Measurements from ENCODE around the gene TTC33.
A peak's percentile ranks its signal among the peaks of the same experiment; 100 is the strongest.
"Not testable (repeated sequence)": the region's sequence is repeated elsewhere in the genome, so short reads cannot be mapped to it uniquely, and the experiment has no call there.

TTC33 gene

DNA sequence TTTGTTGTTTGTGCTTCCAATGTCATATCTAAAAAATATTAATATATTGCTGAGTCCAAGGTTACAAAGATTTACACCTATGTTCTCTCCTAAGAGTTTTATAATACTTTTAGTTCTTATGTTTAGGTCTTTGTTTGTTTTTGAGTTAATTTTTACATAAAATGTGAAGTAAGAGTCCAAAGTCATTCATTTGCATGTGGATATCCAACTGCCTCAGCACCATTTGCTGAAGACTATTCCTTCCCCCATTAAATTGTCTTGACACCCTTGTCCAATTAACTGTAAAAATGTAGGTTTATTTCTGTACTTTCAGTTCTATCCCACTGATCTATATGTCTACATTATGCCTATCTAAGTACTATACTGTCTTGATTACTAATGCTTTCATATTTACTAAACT lies 35.7 kb downstream of the TTC33 start:
- no peak overlapping the region for H3K4me3 Mint-ChIP-seq
- intact Hi-C loops (cut with micrococcal nuclease) = no loop called here
- peaks cover 13% of the 10 kb centered on the region for H3K9me3 Mint-ChIP-seq
- no peak overlapping the region for H3K27ac Mint-ChIP-seq
- no peaks in the 10 kb centered on the region for H3K4me1 Mint-ChIP-seq (ENCODE audit: low read depth)
- H3K27me3 Mint-ChIP-seq = no peaks in the 10 kb centered on the region
- peaks cover 72% of the 10 kb centered on the region for H3K36me3 Mint-ChIP-seq (ENCODE audit: low read depth)

DNA sequence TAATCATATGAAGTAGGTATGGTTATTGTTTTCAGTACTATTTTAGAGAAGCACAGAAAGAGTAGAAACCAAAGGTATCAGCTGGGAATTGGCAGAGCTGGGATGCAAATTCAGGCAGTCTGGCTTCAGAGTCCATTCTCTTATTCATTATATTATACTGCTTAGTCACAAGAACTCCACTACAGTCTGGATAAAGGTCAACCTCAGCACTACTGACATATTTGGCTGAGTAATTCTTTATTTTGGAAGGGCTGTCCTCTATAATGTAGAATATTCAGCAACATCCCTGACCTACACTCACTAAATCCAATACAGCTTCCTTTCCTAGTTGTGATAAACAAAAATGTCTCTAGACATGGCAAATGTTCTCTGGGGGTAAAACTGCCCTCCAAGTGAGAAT lies 38.5 kb downstream of the TTC33 start:
- no peak overlapping the region for H3K4me3 Mint-ChIP-seq
- H3K9me3 Mint-ChIP-seq = peaks cover 13% of the 10 kb centered on the region
- intact Hi-C loops (cut with micrococcal nuclease) = no loop called here
- no peaks in the 10 kb centered on the region for H3K27me3 Mint-ChIP-seq
- no peaks in the 10 kb centered on the region for H3K4me1 Mint-ChIP-seq (ENCODE audit: low read depth)
- H3K36me3 Mint-ChIP-seq (ENCODE audit: low read depth) = peaks cover 44% of the 10 kb centered on the region
- no peak overlapping the region for H3K27ac Mint-ChIP-seq

DNA sequence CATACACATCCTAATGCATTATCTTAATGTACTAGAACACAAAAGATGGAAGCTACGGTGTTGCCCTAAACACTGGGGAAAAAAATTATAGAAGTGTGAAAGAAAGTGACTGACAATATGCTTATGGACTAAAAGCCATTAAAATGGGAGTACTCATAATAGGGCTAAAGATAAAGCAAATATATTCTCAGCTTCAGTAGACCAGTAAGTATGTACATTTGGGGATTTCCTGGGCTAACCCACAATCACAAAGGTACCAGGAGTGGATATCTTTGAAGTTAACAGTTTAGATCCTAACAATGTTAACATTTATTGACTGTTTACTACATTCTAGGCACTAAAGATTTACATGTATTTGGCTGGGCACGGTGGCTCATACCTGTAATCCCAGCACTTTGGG lies 39.2 kb downstream of the TTC33 start:
- H3K27me3 Mint-ChIP-seq = no peaks in the 10 kb centered on the region
- peaks cover 9% of the 10 kb centered on the region for H3K9me3 Mint-ChIP-seq
- H3K4me3 Mint-ChIP-seq = no peak overlapping the region
- no peak overlapping the region for H3K27ac Mint-ChIP-seq
- intact Hi-C loops (cut with micrococcal nuclease) = no loop called here
- peaks cover 38% of the 10 kb centered on the region for H3K36me3 Mint-ChIP-seq (ENCODE audit: low read depth)
- H3K4me1 Mint-ChIP-seq (ENCODE audit: low read depth) = no peaks in the 10 kb centered on the region

DNA sequence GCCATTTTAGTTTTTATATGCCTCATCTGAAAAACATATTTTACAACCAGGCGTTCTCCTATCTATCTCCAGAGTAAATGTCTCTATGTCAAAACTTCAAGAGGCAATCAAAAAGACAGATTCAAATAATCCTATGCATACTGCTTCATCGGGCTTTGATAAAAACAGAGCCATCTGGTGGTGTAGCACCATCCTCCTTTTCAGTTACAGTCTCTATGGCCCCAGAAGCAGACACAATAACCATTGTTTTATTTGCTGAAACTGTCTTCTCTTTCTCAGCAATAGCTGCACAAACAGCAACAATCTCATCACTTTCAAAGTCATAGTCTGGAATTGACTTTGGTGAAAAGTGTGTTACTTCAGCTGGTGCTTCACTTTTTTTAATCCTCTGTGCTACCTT lies 39.8 kb downstream of the TTC33 start:
- Mint-ChIP-seq H3K9me3 (peaks cover 4% of the 10 kb centered on the region), H3K27ac (no peak overlapping the region), H3K27me3 (no peaks in the 10 kb centered on the region), H3K36me3 (ENCODE audit: low read depth) (peaks cover 32% of the 10 kb centered on the region), H3K4me3 (no peak overlapping the region), H3K4me1 (ENCODE audit: low read depth) (no peaks in the 10 kb centered on the region)
- intact Hi-C loops (cut with micrococcal nuclease) = no loop called here

DNA sequence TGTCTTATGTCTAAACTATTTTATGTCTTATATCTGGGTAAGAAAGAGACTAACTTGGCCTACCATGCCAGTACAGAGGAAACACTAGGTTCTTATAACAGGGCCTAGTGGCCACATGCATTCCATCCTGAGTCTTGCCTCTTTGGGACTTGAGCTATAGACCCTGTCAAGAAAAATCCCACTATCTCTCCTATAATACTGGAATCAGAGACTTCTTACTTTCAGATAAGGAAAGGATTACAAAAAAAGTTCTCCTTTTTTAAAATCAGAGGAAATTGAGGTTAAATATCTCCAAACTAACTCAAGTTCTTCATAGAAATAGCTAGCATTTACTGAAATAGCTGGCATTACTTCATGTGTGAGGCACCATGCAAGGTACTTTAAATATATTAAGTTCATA lies 41.8 kb downstream of the TTC33 start:
- Mint-ChIP-seq H3K27me3 (no peaks in the 10 kb centered on the region), H3K27ac (no peak overlapping the region), H3K4me3 (no peak overlapping the region), H3K36me3 (ENCODE audit: low read depth) (peaks cover 32% of the 10 kb centered on the region), H3K4me1 (ENCODE audit: low read depth) (no peaks in the 10 kb centered on the region), H3K9me3 (no peaks in the 10 kb centered on the region)
- intact Hi-C loops (cut with micrococcal nuclease) = no loop called here

DNA sequence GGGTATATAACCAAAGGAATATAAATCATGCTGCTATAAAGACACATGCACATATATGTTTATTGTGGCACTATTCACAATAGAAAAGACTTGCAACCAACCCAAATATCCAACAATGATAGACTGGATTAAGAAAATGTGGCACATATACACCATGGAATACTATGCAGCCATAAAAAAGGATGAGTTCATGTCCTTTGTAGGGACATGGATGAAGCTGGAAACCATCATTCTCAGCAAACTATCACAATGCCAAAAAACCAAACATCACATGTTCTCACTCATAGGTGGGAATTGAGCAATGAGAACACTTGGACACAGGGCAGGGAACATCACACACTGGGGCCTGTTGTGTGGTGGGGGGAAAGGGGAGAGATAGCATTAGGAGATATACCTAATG lies 45.2 kb downstream of the TTC33 start:
- intact Hi-C loops (cut with micrococcal nuclease); H3K27me3 Mint-ChIP-seq; H3K4me1 Mint-ChIP-seq (ENCODE audit: low read depth); H3K4me3 Mint-ChIP-seq; H3K27ac Mint-ChIP-seq: not testable (repeated sequence)
- peaks cover 33% of the 10 kb centered on the region for H3K36me3 Mint-ChIP-seq (ENCODE audit: low read depth)
- peaks cover 18% of the 10 kb centered on the region for H3K9me3 Mint-ChIP-seq

DNA sequence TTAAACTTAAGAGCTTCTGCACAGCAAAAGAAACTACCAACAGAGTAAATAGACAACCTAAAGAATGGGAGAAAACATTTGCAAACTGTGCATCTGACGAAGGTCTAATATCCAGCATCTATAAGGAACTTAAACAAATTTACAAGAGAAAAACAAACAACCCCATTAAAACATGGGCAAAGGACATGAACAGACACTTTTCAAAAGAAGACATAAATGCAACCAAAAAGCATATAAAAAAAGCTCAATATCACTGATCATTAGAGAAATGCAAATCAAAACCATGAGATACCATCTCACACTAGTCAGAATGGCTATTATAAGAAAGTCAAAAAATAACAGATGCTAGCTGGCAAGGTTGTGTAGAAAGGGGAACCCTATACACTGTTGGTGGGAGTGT lies 50.3 kb downstream of the TTC33 start:
- peaks cover 73% of the 10 kb centered on the region for H3K36me3 Mint-ChIP-seq (ENCODE audit: low read depth)

DNA sequence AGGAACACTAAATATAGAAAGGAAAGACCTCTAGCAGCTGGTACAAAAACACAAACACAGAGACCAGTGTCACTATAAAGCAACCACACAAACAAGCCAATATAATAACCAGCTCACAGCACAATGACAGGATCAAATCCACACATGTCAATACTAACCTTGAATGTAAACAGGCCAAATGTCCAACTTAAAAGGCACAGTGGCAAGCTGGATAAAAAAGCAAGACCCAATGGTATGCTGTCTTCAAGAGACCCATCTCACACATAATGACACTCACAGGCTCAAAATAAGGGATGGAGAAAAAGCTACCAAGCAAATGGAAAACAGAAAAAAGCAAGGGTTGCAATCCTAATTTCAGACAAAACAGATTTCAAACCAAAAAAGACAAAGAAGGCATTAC lies 53.7 kb downstream of the TTC33 start:
- H3K4me1 Mint-ChIP-seq (ENCODE audit: low read depth); H3K27ac Mint-ChIP-seq; intact Hi-C loops (cut with micrococcal nuclease); H3K4me3 Mint-ChIP-seq; H3K27me3 Mint-ChIP-seq: not testable (repeated sequence)
- Mint-ChIP-seq H3K9me3 (peaks cover 58% of the 10 kb centered on the region), H3K36me3 (ENCODE audit: low read depth) (peaks cover 62% of the 10 kb centered on the region)

More for the DNA sequence above, 50.3 kb downstream of the TTC33 start:
- H3K9me3 Mint-ChIP-seq = peaks cover 69% of the 10 kb centered on the region
- intact Hi-C loops (cut with micrococcal nuclease); H3K27me3 Mint-ChIP-seq; H3K4me1 Mint-ChIP-seq (ENCODE audit: low read depth); H3K27ac Mint-ChIP-seq; H3K4me3 Mint-ChIP-seq: not testable (repeated sequence)

DNA sequence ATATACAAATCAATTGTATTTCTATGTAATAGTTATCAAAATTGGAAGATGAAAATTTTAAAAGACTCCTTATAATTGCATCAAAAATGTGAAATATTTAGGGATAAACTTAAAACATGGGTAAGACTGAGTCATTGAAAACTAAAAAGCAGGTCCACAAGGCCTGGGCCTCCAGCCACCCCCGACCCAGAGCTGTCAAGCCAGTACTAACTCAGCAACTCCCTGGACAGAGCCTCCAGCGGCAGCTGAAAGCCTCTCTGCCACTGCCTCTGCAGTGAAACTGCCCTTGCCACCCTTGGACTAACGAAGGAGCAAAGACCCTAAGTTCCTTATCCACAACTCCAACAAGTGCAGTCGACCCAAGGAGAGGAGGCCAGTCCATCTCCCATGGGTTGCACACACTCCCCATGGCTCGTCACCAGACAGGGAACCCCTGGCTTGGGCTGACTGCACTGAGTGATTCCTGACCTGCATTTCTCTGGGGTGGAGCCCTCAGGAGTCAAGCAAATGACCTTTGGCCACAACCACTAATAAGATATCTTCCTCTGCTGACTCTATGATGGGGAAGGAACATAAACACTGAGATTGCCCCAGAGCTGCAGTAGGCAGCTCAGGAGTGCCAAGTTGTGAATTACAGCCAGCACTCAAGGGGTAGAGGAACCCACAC lies 55.5 kb downstream of the TTC33 start:
- Mint-ChIP-seq H3K36me3 (ENCODE audit: low read depth) (peaks cover 57% of the 10 kb centered on the region), H3K9me3 (peaks cover 49% of the 10 kb centered on the region)
- intact Hi-C loops (cut with micrococcal nuclease) = no loop called here

DNA sequence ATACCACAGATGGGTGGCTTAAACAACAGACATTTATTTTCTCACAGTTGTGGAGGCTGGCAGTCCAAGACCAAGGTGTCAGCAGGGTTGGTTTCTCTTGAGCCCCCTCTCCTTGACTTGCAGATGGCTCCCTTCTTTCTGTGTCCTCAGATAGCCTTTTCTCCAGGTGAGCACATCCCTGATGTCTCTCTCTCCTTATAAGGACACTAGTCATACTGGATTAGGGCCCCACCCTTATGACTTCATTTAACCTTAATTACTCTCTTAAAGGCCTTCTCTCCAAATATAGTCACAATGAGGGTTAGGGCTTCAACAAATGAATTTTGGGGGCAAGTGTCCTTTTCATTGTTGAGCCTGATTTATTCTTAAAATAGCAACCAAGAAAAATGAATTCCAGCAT lies 61.3 kb downstream of the TTC33 start:
- Mint-ChIP-seq H3K36me3 (ENCODE audit: low read depth) (peaks cover 53% of the 10 kb centered on the region), H3K4me3 (no peak overlapping the region), H3K4me1 (ENCODE audit: low read depth) (peaks cover 8% of the 10 kb centered on the region), H3K27me3 (no peaks in the 10 kb centered on the region), H3K9me3 (no peaks in the 10 kb centered on the region), H3K27ac (no peak overlapping the region)
- intact Hi-C loops (cut with micrococcal nuclease) = no loop called here

More for the DNA sequence above, 55.5 kb downstream of the TTC33 start:
- Mint-ChIP-seq H3K27ac (no peak overlapping the region), H3K4me3 (no peak overlapping the region), H3K27me3 (no peaks in the 10 kb centered on the region), H3K4me1 (ENCODE audit: low read depth) (no peaks in the 10 kb centered on the region)

DNA sequence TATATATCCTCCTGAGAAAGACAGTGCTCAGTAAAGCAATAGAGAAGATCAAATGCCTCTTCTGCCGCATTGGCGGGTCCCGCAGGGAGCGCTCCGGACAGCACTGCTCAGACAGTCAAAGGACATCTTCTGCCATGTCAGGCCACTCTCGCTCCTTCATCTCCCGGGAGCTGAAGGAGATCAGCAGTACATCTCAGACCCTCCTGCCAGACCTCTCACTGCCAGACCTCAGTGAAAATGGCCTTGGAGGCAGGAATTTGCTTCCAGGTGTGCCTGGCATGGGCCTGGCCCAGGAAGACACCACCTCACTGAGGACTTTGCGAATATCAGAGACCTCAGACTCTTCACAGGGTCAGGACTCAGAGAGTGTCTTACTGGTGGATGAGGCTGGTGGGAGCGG lies 63.9 kb downstream of the TTC33 start:
- peaks cover 70% of the 10 kb centered on the region for H3K36me3 Mint-ChIP-seq (ENCODE audit: low read depth)
- no peak overlapping the region for H3K4me3 Mint-ChIP-seq
- no peaks in the 10 kb centered on the region for H3K27me3 Mint-ChIP-seq
- intact Hi-C loops (cut with micrococcal nuclease) = no loop called here
- H3K9me3 Mint-ChIP-seq = no peaks in the 10 kb centered on the region
- peaks cover 31% of the 10 kb centered on the region for H3K4me1 Mint-ChIP-seq (ENCODE audit: low read depth)
- H3K27ac Mint-ChIP-seq = no peak overlapping the region

DNA sequence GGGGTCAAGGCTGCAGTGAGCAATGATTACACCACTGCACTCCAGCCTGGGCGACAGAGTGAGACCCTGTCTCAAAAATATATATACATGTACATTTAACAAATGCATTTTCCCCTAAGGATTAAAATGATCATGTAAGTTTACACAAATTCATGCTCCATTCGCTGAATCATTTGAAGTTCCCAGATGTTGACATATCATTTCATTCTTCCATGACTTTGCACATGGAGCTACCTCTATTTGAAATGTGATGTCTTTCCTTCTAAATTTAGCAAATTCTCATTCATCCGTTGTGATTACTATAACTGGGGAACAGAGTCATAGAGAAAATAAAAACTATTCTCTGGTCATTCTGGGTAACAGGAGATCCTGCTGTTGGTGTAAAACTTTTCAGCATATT lies 65.5 kb downstream of the TTC33 start:
- Mint-ChIP-seq H3K27me3 (no peaks in the 10 kb centered on the region), H3K9me3 (no peaks in the 10 kb centered on the region), H3K27ac (no peak overlapping the region), H3K4me3 (no peak overlapping the region), H3K36me3 (ENCODE audit: low read depth) (peaks cover 77% of the 10 kb centered on the region), H3K4me1 (ENCODE audit: low read depth) (peaks cover 42% of the 10 kb centered on the region)
- intact Hi-C loops (cut with micrococcal nuclease) = no loop called here

DNA sequence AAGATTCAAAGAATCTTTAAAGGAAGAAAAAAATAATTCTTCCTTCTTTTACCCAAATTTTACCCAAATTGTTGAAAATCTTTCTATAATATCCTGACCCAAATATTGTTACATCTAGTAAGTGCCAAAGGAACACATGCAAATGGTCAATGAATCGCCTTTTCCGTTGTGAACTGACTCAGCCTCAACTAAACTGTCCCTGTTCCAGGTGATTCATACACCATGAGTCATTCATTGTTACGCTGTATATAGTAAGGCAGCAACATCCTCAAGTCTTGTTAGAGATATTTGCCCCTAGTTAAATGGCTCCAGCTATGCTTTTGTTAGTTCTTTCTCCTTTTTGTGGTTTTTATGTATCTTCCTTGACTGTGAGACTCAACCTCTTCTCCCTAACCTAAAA lies 66.3 kb downstream of the TTC33 start:
- peaks cover 42% of the 10 kb centered on the region for H3K4me1 Mint-ChIP-seq (ENCODE audit: low read depth)
- H3K9me3 Mint-ChIP-seq = no peaks in the 10 kb centered on the region
- no peak overlapping the region for H3K4me3 Mint-ChIP-seq
- no peak overlapping the region for H3K27ac Mint-ChIP-seq
- H3K36me3 Mint-ChIP-seq (ENCODE audit: low read depth) = peaks cover 70% of the 10 kb centered on the region
- intact Hi-C loops (cut with micrococcal nuclease) = loop anchor here (2.0 to 5.0 kb wide), 4 partner anchors 47 to 1109 kb away; no protein-coding TSS in a partner anchor
- no peaks in the 10 kb centered on the region for H3K27me3 Mint-ChIP-seq

DNA sequence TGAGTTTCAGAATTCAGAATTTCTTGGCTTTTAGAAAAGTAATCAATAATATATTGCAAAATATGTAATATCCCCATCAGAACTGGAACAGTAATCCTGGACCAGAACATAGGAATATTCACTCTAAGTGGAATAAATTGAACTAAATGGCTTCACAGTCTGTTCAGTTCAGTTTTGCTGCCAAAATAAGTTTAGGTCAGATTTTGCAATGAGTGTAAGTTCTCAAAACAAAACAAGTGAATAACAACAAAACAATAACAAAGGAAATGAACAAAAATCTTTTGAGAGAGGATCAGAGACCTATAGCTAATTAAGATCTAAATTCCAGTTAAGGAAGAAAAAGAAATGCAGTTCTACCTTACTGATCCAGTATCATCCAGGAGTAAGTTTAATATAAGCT lies 66.8 kb downstream of the TTC33 start:
- Mint-ChIP-seq H3K4me3 (no peak overlapping the region), H3K27me3 (no peaks in the 10 kb centered on the region), H3K4me1 (ENCODE audit: low read depth) (peaks cover 42% of the 10 kb centered on the region), H3K36me3 (ENCODE audit: low read depth) (peaks cover 66% of the 10 kb centered on the region), H3K9me3 (no peaks in the 10 kb centered on the region), H3K27ac (no peak overlapping the region)
- intact Hi-C loops (cut with micrococcal nuclease) = loop anchor here (1.0 to 5.0 kb wide), 6 partner anchors 48 to 1108 kb away; no protein-coding TSS in a partner anchor

DNA sequence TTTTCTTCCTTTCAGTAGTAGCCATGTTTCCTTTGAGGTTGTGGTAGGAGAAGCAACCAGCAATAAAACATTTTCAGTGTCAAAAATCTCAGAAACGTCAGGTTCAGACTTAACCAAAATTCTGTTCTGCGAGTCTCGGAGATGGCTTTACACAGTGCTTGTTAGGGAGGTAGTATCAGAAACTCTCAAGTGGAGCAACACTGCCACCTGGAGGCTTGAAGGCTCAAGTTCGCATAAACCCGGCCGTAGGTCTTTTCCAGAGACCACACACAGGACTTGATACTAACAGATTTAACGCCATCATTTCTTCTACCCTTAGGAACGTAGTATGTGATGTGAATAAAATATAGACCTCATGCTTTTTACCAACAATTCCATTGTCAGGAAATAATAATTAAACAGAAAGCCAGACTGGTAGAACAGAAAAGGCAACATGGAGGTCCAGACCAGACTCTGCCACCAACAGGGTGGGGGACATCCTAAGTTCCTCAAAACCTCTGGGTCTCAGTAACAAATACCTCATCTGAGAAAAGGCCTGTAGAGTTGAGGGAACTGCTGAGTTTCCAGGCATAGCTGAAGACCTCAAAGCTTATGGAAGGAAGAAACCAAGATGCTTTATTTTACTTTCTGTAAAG lies 67.5 kb downstream of the TTC33 start:
- Mint-ChIP-seq H3K4me3 (peak overlapping the region; percentile 48), H3K9me3 (no peaks in the 10 kb centered on the region), H3K27ac (peak overlapping the region; percentile 41), H3K4me1 (ENCODE audit: low read depth) (peaks cover 47% of the 10 kb centered on the region), H3K27me3 (no peaks in the 10 kb centered on the region), H3K36me3 (ENCODE audit: low read depth) (peaks cover 69% of the 10 kb centered on the region)
- intact Hi-C loops (cut with micrococcal nuclease) = loop anchor here (1.0 to 5.0 kb wide), 6 partner anchors 49 to 1107 kb away; no protein-coding TSS in a partner anchor
